HUES64 (cell line): ENCODE data around the gene CCR6.

Experiments used
- H3K27ac ChIP-seq: 2 replicates; pipeline ENCODE4 v1.7.0; 2013; ENCODE audit warnings: low read depth, low read length, inconsistent platforms
- H3K27me3 ChIP-seq: 2 replicates; pipeline ENCODE4 v1.6.1; 2013; ENCODE audit warnings: mild to moderate bottlenecking, low read length; ENCODE audit not compliant: insufficient read depth
- H3K36me3 ChIP-seq: 2 replicates; pipeline ENCODE4 v1.6.1; 2013; ENCODE audit warnings: mild to moderate bottlenecking, low read length; ENCODE audit not compliant: insufficient read depth
- H3K4me1 ChIP-seq: 2 replicates; pipeline ENCODE4 v1.6.1; 2013; ENCODE audit warnings: mild to moderate bottlenecking, low read length, moderate library complexity; ENCODE audit not compliant: insufficient read depth
- H3K4me3 ChIP-seq: 2 replicates; pipeline ENCODE4 v1.5.1; 2013; ENCODE audit warnings: mild to moderate bottlenecking, low read length, moderate library complexity
- H3K9ac ChIP-seq: 2 replicates; pipeline ENCODE4 v1.6.1; 2013; ENCODE audit warnings: mild to moderate bottlenecking, low read depth, low read length
- H3K9me3 ChIP-seq: 2 replicates; pipeline ENCODE4 v1.6.1; 2013; ENCODE audit warnings: low read depth, low read length; ENCODE audit not compliant: insufficient read depth
- WGBS: fragments of 150-250, 120-280 bp; methylation state at CpG from one replicate; pipeline ENCODE4 v1.1.7; 2013; ENCODE audit warnings: missing lambda C conversion rate; 5-methylcytosine and 5-hydroxymethylcytosine counted together

The CCR6 gene

GRCh38 chr6:167146135-167146534, 23.2 kb downstream of the CCR6 start:
- H3K36me3 ChIP-seq, result no peaks in the 10 kb centered on the region
- H3K9me3 ChIP-seq, result peaks cover 8% of the 10 kb centered on the region; the same call in 1 of the 2 replicates
- peaks cover 28% of the 10 kb centered on the region for H3K4me1 ChIP-seq
- peaks cover 12% of the 10 kb centered on the region; the same call in 1 of the 2 replicates for H3K27me3 ChIP-seq
- peak overlapping the region; percentile 59; the same call in 1 of the 2 replicates for H3K27ac ChIP-seq
- no peak overlapping the region for H3K4me3 ChIP-seq
- H3K9ac ChIP-seq, result peak overlapping the region; percentile 39; the same call in 1 of the 2 replicates
- 84% methylated on average over 15 of the region's 15 CpGs for WGBS

GRCh38 chr6:167146977-167147376, 24.1 kb downstream of the CCR6 start:
- peak overlapping the region; percentile 39; the same call in 1 of the 2 replicates for H3K9ac ChIP-seq
- 4% methylated on average over 16 of the region's 16 CpGs for WGBS
- peaks cover 32% of the 10 kb centered on the region for H3K4me1 ChIP-seq

GRCh38 chr6:167148021-167148420, 25.1 kb downstream of the CCR6 start:
- Histone ChIP-seq H3K4me3 (no peak overlapping the region), H3K27me3 (peaks cover 12% of the 10 kb centered on the region; the same call in 1 of the 2 replicates), H3K9me3 (peaks cover 8% of the 10 kb centered on the region; the same call in 1 of the 2 replicates), H3K27ac (no peak overlapping the region), H3K36me3 (no peaks in the 10 kb centered on the region), H3K4me1 (peaks cover 32% of the 10 kb centered on the region), H3K9ac (no peak overlapping the region)

More at GRCh38 chr6:167146977-167147376, 24.1 kb downstream of the CCR6 start:
- Histone ChIP-seq H3K27me3 (peaks cover 12% of the 10 kb centered on the region; the same call in 1 of the 2 replicates), H3K9me3 (peaks cover 8% of the 10 kb centered on the region; the same call in 1 of the 2 replicates), H3K4me3 (peak overlapping the region; percentile 19), H3K36me3 (no peaks in the 10 kb centered on the region), H3K27ac (peak overlapping the region; percentile 59)

GRCh38 chr6:167148997-167149396, 26.1 kb downstream of the CCR6 start:
- 95% methylated on average over 5 of the region's 5 CpGs for WGBS
- peaks cover 32% of the 10 kb centered on the region for H3K4me1 ChIP-seq
- H3K27ac ChIP-seq, result no peak overlapping the region
- no peak overlapping the region for H3K9ac ChIP-seq
- no peaks in the 10 kb centered on the region for H3K36me3 ChIP-seq
- H3K9me3 ChIP-seq, result peaks cover 8% of the 10 kb centered on the region; the same call in 1 of the 2 replicates
- H3K27me3 ChIP-seq, result peaks cover 12% of the 10 kb centered on the region; the same call in 1 of the 2 replicates
- no peak overlapping the region for H3K4me3 ChIP-seq

GRCh38 chr6:167150941-167151549, 28.1 kb downstream of the CCR6 start:
- Histone ChIP-seq H3K36me3 (no peaks in the 10 kb centered on the region), H3K4me3 (no peak overlapping the region), H3K27ac (peak overlapping the region; percentile 27; the same call in 1 of the 2 replicates), H3K27me3 (peaks cover 12% of the 10 kb centered on the region; the same call in 1 of the 2 replicates), H3K9ac (no peak overlapping the region), H3K4me1 (peaks cover 28% of the 10 kb centered on the region), H3K9me3 (peaks cover 5% of the 10 kb centered on the region; the same call in 1 of the 2 replicates)
- WGBS, result 75% methylated on average over 6 of the region's 6 CpGs

GRCh38 chr6:167151648-167152047, 28.8 kb downstream of the CCR6 start:
- H3K27ac ChIP-seq, result peak overlapping the region; percentile 27; the same call in 1 of the 2 replicates

GRCh38 chr6:167152862-167153261, 30.0 kb downstream of the CCR6 start:
- Histone ChIP-seq H3K9ac (no peak overlapping the region), H3K27me3 (peaks cover 9% of the 10 kb centered on the region; the same call in 1 of the 2 replicates), H3K36me3 (no peaks in the 10 kb centered on the region), H3K27ac (no peak overlapping the region), H3K4me1 (peaks cover 11% of the 10 kb centered on the region), H3K9me3 (peaks cover 5% of the 10 kb centered on the region; the same call in 1 of the 2 replicates), H3K4me3 (no peak overlapping the region)
- WGBS, result 96% methylated on average over 9 of the region's 9 CpGs

More at GRCh38 chr6:167151648-167152047, 28.8 kb downstream of the CCR6 start:
- Histone ChIP-seq H3K9ac (peak overlapping the region; percentile 30; the same call in 1 of the 2 replicates), H3K27me3 (peaks cover 12% of the 10 kb centered on the region; the same call in 1 of the 2 replicates), H3K36me3 (no peaks in the 10 kb centered on the region), H3K4me1 (peaks cover 22% of the 10 kb centered on the region), H3K9me3 (peaks cover 5% of the 10 kb centered on the region; the same call in 1 of the 2 replicates), H3K4me3 (no peak overlapping the region)
- 88% methylated on average over 6 of the region's 7 CpGs for WGBS

- WGBS, result 87% methylated on average over 13 of the region's 13 CpGs
- Histone ChIP-seq H3K27ac (no peak overlapping the region), H3K4me1 (peaks cover 7% of the 10 kb centered on the region; the same call in 1 of the 2 replicates), H3K27me3 (peaks cover 3% of the 10 kb centered on the region; the same call in 1 of the 2 replicates), H3K9me3 (peaks cover 5% of the 10 kb centered on the region; the same call in 1 of the 2 replicates), H3K4me3 (no peak overlapping the region), H3K9ac (no peak overlapping the region), H3K36me3 (no peaks in the 10 kb centered on the region)
These were observed 30.6 kb downstream of the CCR6 start for GRCh38 chr6:167153521-167153959.

- peaks cover 5% of the 10 kb centered on the region; the same call in 1 of the 2 replicates for H3K9me3 ChIP-seq
- 91% methylated on average over 9 of the region's 9 CpGs for WGBS
- H3K27ac ChIP-seq, result no peak overlapping the region
- H3K9ac ChIP-seq, result no peak overlapping the region
- H3K36me3 ChIP-seq, result no peaks in the 10 kb centered on the region
- no peak overlapping the region for H3K4me3 ChIP-seq
- H3K4me1 ChIP-seq, result peaks cover 7% of the 10 kb centered on the region; the same call in 1 of the 2 replicates
- H3K27me3 ChIP-seq, result no peaks in the 10 kb centered on the region; the same call in 1 of the 2 replicates
These were observed 31.4 kb downstream of the CCR6 start for GRCh38 chr6:167154291-167154690.

GRCh38 chr6:167154895-167155294, 32.0 kb downstream of the CCR6 start:
- Histone ChIP-seq H3K36me3 (no peaks in the 10 kb centered on the region), H3K9ac (no peak overlapping the region), H3K4me1 (peaks cover 7% of the 10 kb centered on the region; the same call in 1 of the 2 replicates), H3K27me3 (no peaks in the 10 kb centered on the region), H3K4me3 (no peak overlapping the region), H3K27ac (no peak overlapping the region), H3K9me3 (peaks cover 5% of the 10 kb centered on the region; the same call in 1 of the 2 replicates)
- WGBS, result 94% methylated on average over 2 of the region's 2 CpGs

GRCh38 chr6:167157414-167157813, 34.5 kb downstream of the CCR6 start:
- Histone ChIP-seq H3K4me1 (peaks cover 2% of the 10 kb centered on the region; the same call in 1 of the 2 replicates), H3K27me3 (no peaks in the 10 kb centered on the region), H3K27ac (no peak overlapping the region), H3K4me3 (no peak overlapping the region), H3K36me3 (no peaks in the 10 kb centered on the region), H3K9ac (no peak overlapping the region), H3K9me3 (no peaks in the 10 kb centered on the region)
- 96% methylated on average over 19 of the region's 19 CpGs for WGBS
